Measurements from ENCODE around the gene PLIN4.

Gene PLIN4

GRCh38 chr19:4504891-4505569, 13.3 kb downstream of the PLIN4 start:
- DNase-seq: no peak

- DNase-seq: no peak
Observed at GRCh38 chr19:4504297-4504701, 14.0 kb downstream of the PLIN4 start.

- no peak for DNase-seq
Observed at GRCh38 chr19:4503825-4504170, 14.5 kb downstream of the PLIN4 start.

- DNase-seq: no peak
Observed at GRCh38 chr19:4503132-4503824, 15.0 kb downstream of the PLIN4 start.

GRCh38 chr19:4502282-4503131, 15.8 kb downstream of the PLIN4 start:
- DNase-seq: no peak

GRCh38 chr19:4501691-4502090, 16.6 kb downstream of the PLIN4 start:
- DNase-seq: no peak

- DNase-seq: no peak
Observed at GRCh38 chr19:4500841-4501591, 17.3 kb downstream of the PLIN4 start.

GRCh38 chr19:4499855-4500254, 18.4 kb downstream of the PLIN4 start:
- no peak for DNase-seq

- no peak for DNase-seq
Observed at GRCh38 chr19:4499318-4499717, 19.0 kb downstream of the PLIN4 start.

- DNase-seq: no peak
Observed at GRCh38 chr19:4498694-4499093, 19.6 kb downstream of the PLIN4 start.

- DNase-seq: no peak
Observed at GRCh38 chr19:4497770-4498389, 20.4 kb downstream of the PLIN4 start.

- DNase-seq: no peak
Observed at GRCh38 chr19:4496304-4496703, 22.0 kb downstream of the PLIN4 start.

- DNase-seq: no peak
Observed at GRCh38 chr19:4495471-4495870, 22.8 kb downstream of the PLIN4 start.

- DNase-seq: no peak
Observed at GRCh38 chr19:4494691-4495064, 23.6 kb downstream of the PLIN4 start.

- DNase-seq: no peak
Observed at GRCh38 chr19:4493929-4494690, 24.2 kb downstream of the PLIN4 start.

- DNase-seq: no peak
Observed at GRCh38 chr19:4493104-4493928, 25.0 kb downstream of the PLIN4 start.

GRCh38 chr19:4492337-4493103, 25.8 kb downstream of the PLIN4 start:
- no peak for DNase-seq

- no peak for DNase-seq
Observed at GRCh38 chr19:4491446-4491845, 26.8 kb downstream of the PLIN4 start.

- no peak for DNase-seq
Observed at GRCh38 chr19:4488496-4488895, 29.8 kb downstream of the PLIN4 start.

GRCh38 chr19:4487572-4487971, 30.7 kb downstream of the PLIN4 start:
- DNase-seq: no peak
